Measurements from ENCODE around the gene SLC22A1. TPM values are rescaled to one million over a fixed set of nuclear protein-coding genes. Genes with fewer than 3 reads are reported as not detected.
"Not testable (repeated sequence)": the region's sequence is repeated elsewhere in the genome, so short reads cannot be mapped to it uniquely, and the experiment has no call there.

Gene SLC22A1
- total RNA-seq, 2 donors from 2014 or later: 1.5 to 3.1 TPM

GRCh38 chr6:160114536-160114935 is 7.1 kb upstream of the SLC22A1 start:
- ATAC-seq; DNase-seq; intact Hi-C loops (cut with DNase I, micrococcal nuclease): not testable (repeated sequence)

GRCh38 chr6:160115421-160115820 is 6.2 kb upstream of the SLC22A1 start:
- ATAC-seq: no peak
- DNase-seq: no peak
- intact Hi-C loops (cut with DNase I, micrococcal nuclease): no loop called here

- DNase-seq (no peak), ATAC-seq (no peak)
- intact Hi-C loops (cut with DNase I, micrococcal nuclease): no loop called here
These were observed 5.2 kb upstream of the SLC22A1 start for GRCh38 chr6:160116411-160116810.

DNA sequence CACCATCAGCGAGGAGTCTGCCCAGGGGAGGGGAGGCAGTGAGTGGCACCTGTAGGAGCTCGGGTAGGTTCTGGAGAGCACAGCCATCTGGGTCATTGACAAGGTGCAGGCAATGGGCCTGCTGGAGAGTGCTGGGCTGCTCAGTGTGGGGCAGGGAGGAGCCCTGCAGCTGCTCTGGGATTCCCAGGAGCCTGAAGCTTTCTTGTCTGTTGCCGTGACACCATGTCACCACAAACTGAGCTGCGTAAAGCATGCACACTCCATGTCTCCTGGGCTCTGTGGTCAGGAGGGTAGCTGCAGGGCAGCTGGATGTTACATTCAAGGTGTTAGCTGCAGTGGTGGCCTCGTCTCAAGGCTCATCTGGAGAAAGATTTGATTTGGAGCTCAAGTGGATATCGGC is 4.5 kb upstream of the SLC22A1 start:
- intact Hi-C loops (cut with DNase I, micrococcal nuclease): no loop called here
- no peak for DNase-seq
- ATAC-seq: no peak

DNA sequence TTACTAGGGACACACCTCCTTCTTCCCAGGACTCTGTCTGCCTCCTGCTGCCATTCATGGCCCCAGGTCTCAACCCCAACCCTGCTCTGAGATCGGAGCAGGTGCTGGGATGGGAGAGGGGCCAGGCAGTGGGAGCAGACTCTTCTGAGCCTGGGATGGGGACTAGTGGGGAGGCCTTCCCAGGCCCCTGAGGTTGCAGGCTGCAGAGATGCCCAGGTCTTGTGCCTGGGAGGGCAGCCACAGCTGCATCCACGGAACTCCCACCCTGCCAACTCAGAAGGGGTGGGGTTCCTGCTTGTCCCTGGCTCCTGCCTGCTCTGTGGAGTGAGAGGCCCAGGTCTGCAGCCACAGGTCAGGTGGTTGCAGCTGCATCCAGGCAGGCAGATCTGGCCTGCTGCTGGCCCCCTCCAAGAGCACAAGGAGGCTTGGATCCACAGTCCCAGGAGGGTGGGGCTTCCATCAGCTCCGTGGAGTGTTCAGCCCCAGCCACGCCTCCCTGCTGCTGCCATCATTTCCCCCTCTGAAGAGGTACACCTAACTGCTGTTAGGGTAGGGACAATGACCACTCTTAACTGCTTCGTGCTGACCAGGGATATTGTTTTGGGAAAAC is 2.9 kb upstream of the SLC22A1 start:
- intact Hi-C loops (cut with DNase I, micrococcal nuclease): no loop called here

GRCh38 chr6:160120087-160120486 is 1.5 kb upstream of the SLC22A1 start:
- ATAC-seq: no peak
- DNase-seq: peak in 1 of 2 donors; percentile 2
- intact Hi-C loops (cut with DNase I, micrococcal nuclease): no loop called here

More for the DNA sequence above, 2.9 kb upstream of the SLC22A1 start:
- ATAC-seq: no peak
- peak in 1 of 2 donors; percentile 12 for DNase-seq

DNA sequence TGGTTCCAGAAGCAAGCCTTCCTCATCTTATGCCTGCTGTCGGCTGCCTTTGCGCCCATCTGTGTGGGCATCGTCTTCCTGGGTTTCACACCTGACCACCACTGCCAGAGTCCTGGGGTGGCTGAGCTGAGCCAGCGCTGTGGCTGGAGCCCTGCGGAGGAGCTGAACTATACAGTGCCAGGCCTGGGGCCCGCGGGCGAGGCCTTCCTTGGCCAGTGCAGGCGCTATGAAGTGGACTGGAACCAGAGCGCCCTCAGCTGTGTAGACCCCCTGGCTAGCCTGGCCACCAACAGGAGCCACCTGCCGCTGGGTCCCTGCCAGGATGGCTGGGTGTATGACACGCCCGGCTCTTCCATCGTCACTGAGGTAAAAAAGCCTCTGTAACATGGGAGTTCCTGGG is 366 bp downstream of the SLC22A1 start:
- intact Hi-C loops (cut with DNase I, micrococcal nuclease): no loop called here
- ATAC-seq: no peak
- peak in 1 of 2 donors; percentile 10 for DNase-seq

GRCh38 chr6:160122744-160123143 is 1.1 kb downstream of the SLC22A1 start:
- ATAC-seq (no peak), DNase-seq (peak in 1 of 2 donors; percentile 0)
- intact Hi-C loops (cut with DNase I, micrococcal nuclease): no loop called here

DNA sequence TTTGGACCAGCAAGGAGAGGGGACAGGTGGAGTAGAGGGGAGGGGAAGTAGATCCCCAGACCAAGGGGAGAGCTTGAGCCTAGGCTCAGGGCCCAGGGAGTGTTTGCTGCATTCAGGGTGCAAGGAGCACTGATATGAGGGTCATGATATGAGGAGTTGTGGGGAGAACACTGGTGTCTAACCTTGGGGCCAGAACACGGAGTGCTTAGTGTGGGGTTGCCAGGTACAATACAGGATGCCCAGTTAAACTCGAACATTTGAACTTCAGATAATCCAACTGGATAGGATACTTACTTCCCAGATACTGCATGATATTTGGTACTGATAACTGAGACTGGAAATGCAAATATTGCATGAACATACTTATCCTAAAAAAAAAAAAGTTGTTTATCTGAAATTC is 2.4 kb downstream of the SLC22A1 start:
- ATAC-seq: no peak
- no peak for DNase-seq
- intact Hi-C loops (cut with DNase I, micrococcal nuclease): no loop called here

DNA sequence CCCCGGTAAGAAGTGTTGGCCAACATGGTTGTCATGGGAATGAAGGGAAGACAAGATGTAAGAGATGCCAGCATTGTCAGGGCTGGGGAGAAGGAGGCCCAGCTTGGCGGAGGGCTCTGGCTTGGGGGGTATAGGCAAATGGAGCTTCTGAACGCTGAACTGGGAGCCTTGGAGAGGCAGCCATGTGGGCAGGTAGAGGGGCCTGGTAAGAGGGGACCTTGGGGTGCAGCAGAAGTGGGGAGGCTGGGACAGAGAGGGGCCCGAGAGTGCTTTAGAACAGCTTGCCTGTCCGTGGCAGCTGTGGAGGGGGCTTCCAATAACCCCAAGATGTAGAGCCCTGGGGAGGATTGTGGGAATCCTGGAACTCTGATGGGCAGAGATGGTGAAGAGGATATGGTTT is 3.0 kb downstream of the SLC22A1 start:
- intact Hi-C loops (cut with DNase I, micrococcal nuclease): no loop called here
- ATAC-seq: no peak
- no peak for DNase-seq

- DNase-seq; ATAC-seq; intact Hi-C loops (cut with DNase I, micrococcal nuclease): not testable (repeated sequence)
These were observed 3.5 kb downstream of the SLC22A1 start for GRCh38 chr6:160125105-160125504.

DNA sequence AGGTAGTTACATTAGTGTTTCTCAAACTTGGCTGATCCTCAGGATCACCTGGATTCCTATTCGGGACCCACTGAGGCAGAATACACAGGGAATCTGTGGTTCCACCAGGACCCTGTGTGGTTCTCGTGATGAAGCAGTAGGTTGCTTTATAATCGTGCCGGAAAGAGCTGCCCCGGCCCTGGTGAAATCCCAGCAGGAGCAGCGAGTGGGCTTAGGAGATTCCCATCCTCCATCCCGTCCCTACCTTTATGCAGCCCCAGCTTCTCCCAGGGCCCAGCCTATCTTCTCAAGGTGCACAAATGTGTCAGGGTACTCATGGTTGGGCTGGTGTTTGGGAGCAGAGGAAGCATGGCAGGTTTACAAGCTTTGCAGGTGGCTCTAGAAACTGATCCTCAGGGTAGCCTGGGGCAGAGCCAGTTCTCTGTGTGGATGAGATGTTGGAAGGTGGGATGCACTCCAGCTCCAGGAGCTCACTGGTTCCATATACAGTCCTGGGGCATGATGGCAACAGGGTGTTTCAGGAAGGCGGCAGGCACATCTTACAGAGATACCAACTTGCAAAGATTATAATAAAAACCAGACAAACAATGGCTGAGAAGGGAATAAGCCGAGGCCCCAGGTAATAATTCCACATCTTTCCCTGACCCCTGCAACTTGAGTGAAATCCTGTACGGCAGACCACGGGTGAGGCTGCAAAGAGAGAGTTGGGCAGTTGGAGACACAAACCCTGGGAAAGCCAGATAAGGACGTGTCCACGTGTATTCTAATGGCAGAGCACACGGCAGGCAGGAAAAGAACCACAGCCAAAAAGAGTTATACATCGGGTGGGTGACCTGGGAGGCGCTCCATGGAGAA is 5.9 kb downstream of the SLC22A1 start:
- DNase-seq: no peak
- intact Hi-C loops (cut with DNase I, micrococcal nuclease): no loop called here
- no peak for ATAC-seq

- DNase-seq (no peak), ATAC-seq (no peak)
- intact Hi-C loops (cut with DNase I, micrococcal nuclease): no loop called here
These were observed 6.6 kb downstream of the SLC22A1 start for GRCh38 chr6:160128125-160128683.

DNA sequence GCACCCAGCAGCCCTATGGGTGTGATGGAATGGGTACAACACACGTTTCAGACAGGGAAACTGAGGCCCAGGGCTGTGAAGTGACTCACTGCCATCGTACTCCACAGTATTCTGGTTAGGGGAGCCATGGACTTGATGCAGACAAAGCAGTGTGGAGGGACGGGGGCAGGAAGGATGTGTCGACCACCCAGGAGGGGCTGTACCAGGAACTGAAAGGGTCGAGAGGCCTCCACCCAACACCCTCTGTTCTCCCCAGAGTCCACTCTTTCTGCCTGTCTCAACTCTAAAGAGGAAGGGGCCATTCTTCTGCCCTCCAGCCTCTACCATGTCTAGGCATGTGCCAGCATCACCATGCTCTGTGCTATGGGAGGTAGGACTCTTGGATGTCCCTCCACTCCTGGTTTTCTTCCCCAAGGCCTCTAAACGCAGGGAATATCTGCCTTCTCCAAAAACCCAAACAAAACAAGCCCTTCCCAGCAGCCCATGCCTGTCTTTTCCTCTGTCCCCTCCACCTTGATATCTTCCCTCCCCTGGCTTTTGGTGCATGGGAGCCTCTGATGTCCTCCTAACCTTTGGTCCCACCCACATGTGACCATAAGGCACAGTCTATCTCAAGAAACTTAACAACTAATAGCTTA is 7.4 kb downstream of the SLC22A1 start:
- no peak for ATAC-seq

GRCh38 chr6:160129881-160130615 is 8.4 kb downstream of the SLC22A1 start:
- DNase-seq (no peak), ATAC-seq (no peak)
- intact Hi-C loops (cut with DNase I, micrococcal nuclease): no loop called here

More for the DNA sequence above, 7.4 kb downstream of the SLC22A1 start:
- no peak for DNase-seq
- intact Hi-C loops (cut with DNase I, micrococcal nuclease): no loop called here

- ATAC-seq: no peak
- intact Hi-C loops (cut with DNase I, micrococcal nuclease): no loop called here
- no peak for DNase-seq
These were observed 9.3 kb downstream of the SLC22A1 start for GRCh38 chr6:160130729-160131484.

- intact Hi-C loops (cut with DNase I, micrococcal nuclease): no loop called here
- no peak for ATAC-seq
- no peak for DNase-seq
These were observed 10.2 kb downstream of the SLC22A1 start for GRCh38 chr6:160131636-160132296.

GRCh38 chr6:160132297-160132637 is 10.7 kb downstream of the SLC22A1 start:
- ATAC-seq: no peak
- intact Hi-C loops (cut with DNase I, micrococcal nuclease): no loop called here
- no peak for DNase-seq
